ENCODE results near the gene LFNG. TPM values are rescaled to one million over a fixed set of nuclear protein-coding genes. Genes with fewer than 3 reads are reported as not detected.

LFNG gene
- total RNA-seq, 2 donors from 2014 or later = 16.0 to 47.2 TPM

GRCh38 chr7:2488272-2488645 lies 31.3 kb upstream of the LFNG start:
- H3K4me3 ChIP-seq (ENCODE audit: low read length) = no peak overlapping the region
- no peaks in the 10 kb centered on the region for H3K36me3 ChIP-seq (ENCODE audit: control insufficient read depth, insufficient read depth, low read length)
- Mint-ChIP-seq H3K36me3 (ENCODE audit: low read depth) (no peaks in the 10 kb centered on the region), H3K4me1 (no peaks in the 10 kb centered on the region), H3K27me3 (ENCODE audit: insufficient read depth) (no peaks in the 10 kb centered on the region), H3K9me3 (no peaks in the 10 kb centered on the region), H3K27ac (no peak overlapping the region), H3K4me3 (no peak overlapping the region)
- TF ChIP-seq CTCF (conservative IDR thresholded peaks at IDR 0.05) = no peak
- no peak for DNase-seq
- no peaks in the 10 kb centered on the region for H3K27me3 ChIP-seq (ENCODE audit: control insufficient read depth, insufficient read depth, low read length, poor library complexity, severe bottlenecking)
- H3K4me1 ChIP-seq (ENCODE audit: control insufficient read depth, insufficient read depth, low read length) = no peaks in the 10 kb centered on the region
- H3K27ac ChIP-seq (ENCODE audit: low read depth, low read length) = no peak overlapping the region
- no peaks in the 10 kb centered on the region for H3K9me3 ChIP-seq (ENCODE audit: control insufficient read depth, low read length)
- no peak overlapping the region for H3K9ac ChIP-seq (ENCODE audit: extremely low read depth, low read length, poor library complexity, severe bottlenecking)
- 86 to 88% methylated on average over 4 to 8 of the region's 8 CpGs for WGBS, 2 experiments (ENCODE audit: insufficient coverage in 1 of 2, insufficient read length in 1 of 2)

DNA sequence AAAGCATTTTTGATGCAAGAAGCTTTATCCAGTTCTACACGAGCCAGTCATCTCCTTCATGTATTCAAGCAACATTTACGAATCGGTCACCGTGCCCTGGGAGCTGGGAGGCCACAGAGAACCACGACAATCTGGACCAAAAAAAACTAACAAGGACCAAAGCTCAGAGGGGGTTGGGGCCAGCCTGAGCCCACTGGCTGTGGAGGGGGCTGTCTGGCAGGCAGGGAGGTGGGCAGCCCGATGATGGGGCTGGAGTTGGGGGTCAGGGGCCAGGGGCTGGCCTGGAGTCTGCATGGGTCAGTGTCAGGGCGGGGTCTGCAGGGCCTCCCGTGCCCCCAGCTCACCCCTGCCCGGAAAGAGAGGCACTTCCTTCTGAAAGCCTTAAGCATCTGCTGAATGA lies 30.9 kb upstream of the LFNG start:
- Mint-ChIP-seq H3K4me1 (no peaks in the 10 kb centered on the region), H3K9me3 (no peaks in the 10 kb centered on the region), H3K4me3 (no peak overlapping the region), H3K27ac (no peak overlapping the region), H3K27me3 (ENCODE audit: insufficient read depth) (no peaks in the 10 kb centered on the region), H3K36me3 (ENCODE audit: low read depth) (no peaks in the 10 kb centered on the region)
- Histone ChIP-seq H3K9me3 (ENCODE audit: control insufficient read depth, low read length) (no peaks in the 10 kb centered on the region), H3K4me3 (ENCODE audit: low read length) (no peak overlapping the region), H3K9ac (ENCODE audit: extremely low read depth, low read length, poor library complexity, severe bottlenecking) (no peak overlapping the region), H3K4me1 (ENCODE audit: control insufficient read depth, insufficient read depth, low read length) (no peaks in the 10 kb centered on the region), H3K27me3 (ENCODE audit: control insufficient read depth, insufficient read depth, low read length, poor library complexity, severe bottlenecking) (no peaks in the 10 kb centered on the region), H3K27ac (ENCODE audit: low read depth, low read length) (no peak overlapping the region), H3K36me3 (ENCODE audit: control insufficient read depth, insufficient read depth, low read length) (no peaks in the 10 kb centered on the region)
- 78 to 88% methylated on average over 7 to 9 of the region's 9 CpGs for WGBS, 2 experiments (ENCODE audit: insufficient coverage in 1 of 2, insufficient read length in 1 of 2)
- DNase-seq = no peak
- no peak for TF ChIP-seq CTCF (conservative IDR thresholded peaks at IDR 0.05)

DNA sequence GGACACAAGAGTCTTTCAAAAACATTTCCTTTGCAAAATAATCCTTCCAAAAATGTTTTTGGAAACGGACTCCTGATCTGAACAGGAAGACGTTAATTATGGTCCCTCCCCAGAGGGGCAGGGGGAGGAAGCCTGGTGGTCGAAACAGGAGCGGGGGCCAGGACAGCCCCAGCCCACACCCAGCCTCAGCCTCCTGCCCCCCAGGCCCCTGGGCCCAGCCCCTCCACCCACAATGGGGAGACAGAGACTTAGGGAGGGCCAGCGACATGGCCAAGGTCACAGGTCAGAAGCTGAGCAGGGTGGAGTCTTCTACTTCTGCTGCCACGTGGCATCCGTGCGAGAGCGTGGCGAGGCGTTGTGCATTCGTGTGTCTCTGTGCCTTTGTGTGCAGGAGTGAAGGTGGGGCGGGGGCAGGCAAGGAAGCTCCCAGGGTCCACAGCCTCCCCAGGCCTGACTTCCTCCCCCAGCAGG lies 29.4 kb upstream of the LFNG start:
- DNase-seq = no peak
- Histone ChIP-seq H3K4me3 (ENCODE audit: low read length) (no peak overlapping the region), H3K27ac (ENCODE audit: low read depth, low read length) (no peak overlapping the region), H3K4me1 (ENCODE audit: control insufficient read depth, insufficient read depth, low read length) (no peaks in the 10 kb centered on the region), H3K9me3 (ENCODE audit: control insufficient read depth, low read length) (no peaks in the 10 kb centered on the region), H3K36me3 (ENCODE audit: control insufficient read depth, insufficient read depth, low read length) (no peaks in the 10 kb centered on the region), H3K9ac (ENCODE audit: extremely low read depth, low read length, poor library complexity, severe bottlenecking) (no peak overlapping the region), H3K27me3 (ENCODE audit: control insufficient read depth, insufficient read depth, low read length, poor library complexity, severe bottlenecking) (no peaks in the 10 kb centered on the region)
- no peaks in the 10 kb centered on the region for H3K27me3 Mint-ChIP-seq (ENCODE audit: insufficient read depth)
- H3K4me3 Mint-ChIP-seq = no peak overlapping the region
- H3K4me1 Mint-ChIP-seq = no peaks in the 10 kb centered on the region
- H3K27ac Mint-ChIP-seq = no peak overlapping the region
- H3K36me3 Mint-ChIP-seq (ENCODE audit: low read depth) = no peaks in the 10 kb centered on the region
- 94% methylated on average over 13 of the region's 13 CpGs; no CpG with 5 or more reads in 1 of the 2 experiments for WGBS, 2 experiments (ENCODE audit: insufficient coverage in 1 of 2, insufficient read length in 1 of 2)
- TF ChIP-seq CTCF (conservative IDR thresholded peaks at IDR 0.05) = no peak
- no peaks in the 10 kb centered on the region for H3K9me3 Mint-ChIP-seq

Data from endodermal cell (in vitro differentiated cells).